22Rv1 (cell line): Measurements from ENCODE around the gene PHACTR1.

ENCODE experiments used
- CTCF ChIP-seq: fragments of 450-650 bp; IDR thresholded peaks from 2 replicates; pipeline ENCODE4 v1.5.1; 2017; ENCODE audit warnings: mild to moderate bottlenecking
- ZFX ChIP-seq: fragments of 450-650 bp; IDR thresholded peaks from 2 replicates; pipeline ENCODE4 v1.6.1; 2017; ENCODE audit warnings: antibody characterized with exemption, borderline replicate concordance

- TF ChIP-seq CTCF (no peak), ZFX (no peak)
These were observed 264.2 kb downstream of the PHACTR1 start for GRCh38 chr6:12980741-12981140.
